ENCODE measurements around the gene DEDD.
A peak's percentile ranks its signal among the peaks of the same experiment; 100 is the strongest.

DEDD gene

DNA sequence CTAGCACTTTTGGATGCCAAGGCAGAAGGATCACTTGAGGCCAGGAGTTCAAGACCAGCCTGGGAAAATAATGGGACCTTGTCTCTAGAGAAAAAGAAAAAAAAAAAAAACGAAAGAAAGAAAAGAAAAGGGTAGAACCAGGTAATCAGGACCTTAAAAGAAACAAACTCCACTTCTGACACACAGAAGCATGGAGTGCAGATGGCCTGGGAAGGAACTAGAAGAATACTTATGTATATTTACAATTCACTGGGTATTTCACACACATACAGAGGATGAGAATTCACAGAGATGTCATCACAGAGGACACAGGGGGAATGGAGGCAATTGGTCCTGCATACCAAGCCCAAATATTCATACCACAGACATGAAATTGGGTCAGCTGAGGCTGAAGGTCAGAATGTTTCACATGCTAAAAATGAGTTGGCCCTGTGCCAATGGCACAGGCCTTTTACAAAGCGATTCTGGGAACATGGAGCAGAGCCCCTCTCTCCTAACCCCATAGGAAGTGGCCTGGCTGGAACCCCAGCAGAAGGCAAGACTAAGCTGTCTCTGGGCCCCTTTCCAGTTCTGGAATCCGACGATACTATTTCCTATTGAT is 40.4 kb upstream of the DEDD start:
- H3K9me3 Mint-ChIP-seq: no peaks in the 10 kb centered on the region
- H3K27me3 Mint-ChIP-seq (ENCODE audit: low read depth): no peaks in the 10 kb centered on the region
- H3K36me3 Mint-ChIP-seq (ENCODE audit: low read depth): peaks cover 49% of the 10 kb centered on the region
- peak overlapping the region in 1 of 3 experiments; percentile 48 for H3K27ac Mint-ChIP-seq
- H3K4me1 Mint-ChIP-seq: peaks cover 45% of the 10 kb centered on the region
- TF ChIP-seq, protein P1, sequence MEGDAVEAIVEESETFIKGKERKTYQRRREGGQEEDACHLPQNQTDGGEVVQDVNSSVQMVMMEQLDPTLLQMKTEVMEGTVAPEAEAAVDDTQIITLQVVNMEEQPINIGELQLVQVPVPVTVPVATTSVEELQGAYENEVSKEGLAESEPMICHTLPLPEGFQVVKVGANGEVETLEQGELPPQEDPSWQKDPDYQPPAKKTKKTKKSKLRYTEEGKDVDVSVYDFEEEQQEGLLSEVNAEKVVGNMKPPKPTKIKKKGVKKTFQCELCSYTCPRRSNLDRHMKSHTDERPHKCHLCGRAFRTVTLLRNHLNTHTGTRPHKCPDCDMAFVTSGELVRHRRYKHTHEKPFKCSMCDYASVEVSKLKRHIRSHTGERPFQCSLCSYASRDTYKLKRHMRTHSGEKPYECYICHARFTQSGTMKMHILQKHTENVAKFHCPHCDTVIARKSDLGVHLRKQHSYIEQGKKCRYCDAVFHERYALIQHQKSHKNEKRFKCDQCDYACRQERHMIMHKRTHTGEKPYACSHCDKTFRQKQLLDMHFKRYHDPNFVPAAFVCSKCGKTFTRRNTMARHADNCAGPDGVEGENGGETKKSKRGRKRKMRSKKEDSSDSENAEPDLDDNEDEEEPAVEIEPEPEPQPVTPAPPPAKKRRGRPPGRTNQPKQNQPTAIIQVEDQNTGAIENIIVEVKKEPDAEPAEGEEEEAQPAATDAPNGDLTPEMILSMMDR (IDR thresholded peaks at IDR 0.05; ENCODE audit: unreplicated experiment in 3 of 3): no peak
- H3K4me3 Mint-ChIP-seq: peak overlapping the region in 1 of 3 experiments; percentile 60

DNA sequence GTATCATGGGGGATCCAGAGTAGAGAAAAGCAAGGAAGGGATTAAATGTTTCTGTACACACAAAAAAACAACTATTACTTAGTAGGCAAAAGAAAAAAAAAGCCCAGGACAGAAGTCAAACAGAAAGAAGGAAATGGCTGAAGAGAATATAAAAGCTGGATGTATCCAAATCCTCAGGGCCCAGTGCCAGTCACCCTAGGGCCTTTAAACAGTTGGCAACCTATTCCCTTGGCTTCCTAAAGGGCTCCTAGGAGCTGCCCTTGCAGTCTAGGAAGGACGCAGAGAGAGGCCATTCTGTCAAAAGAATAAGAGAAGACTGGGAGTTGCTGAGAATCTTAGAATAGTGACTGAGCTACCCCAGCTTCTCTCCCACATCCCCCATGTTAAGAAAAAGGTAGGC is 39.9 kb upstream of the DEDD start:
- Mint-ChIP-seq H3K4me1 (peaks cover 40% of the 10 kb centered on the region), H3K4me3 (peak overlapping the region in 2 of 3 experiments; percentile 45 to 60), H3K9me3 (no peaks in the 10 kb centered on the region), H3K27me3 (ENCODE audit: low read depth) (no peaks in the 10 kb centered on the region), H3K36me3 (ENCODE audit: low read depth) (peaks cover 49% of the 10 kb centered on the region), H3K27ac (no peak overlapping the region)
- TF ChIP-seq, protein P1 (IDR thresholded peaks at IDR 0.05; ENCODE audit: unreplicated experiment in 3 of 3): no peak

DNA sequence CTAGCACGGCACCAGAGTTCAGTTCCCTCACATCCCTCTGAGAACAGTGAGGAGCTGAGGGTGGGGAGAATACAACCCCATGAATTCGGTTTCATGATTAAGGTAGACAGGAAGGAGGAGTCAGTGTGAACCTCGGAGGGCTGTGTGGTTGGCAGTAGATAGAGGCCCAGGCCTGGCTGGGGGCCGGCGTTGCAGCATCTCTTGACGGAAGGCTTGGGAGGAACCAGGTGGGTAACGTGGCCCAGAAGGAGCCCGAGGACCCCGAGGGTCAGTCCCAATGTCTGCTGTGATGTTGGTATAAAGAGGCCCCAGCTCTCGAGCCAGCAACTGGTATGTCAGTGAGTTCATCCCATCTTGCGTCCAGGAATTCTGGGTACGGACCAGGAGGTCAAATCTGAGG is 39.2 kb upstream of the DEDD start:
- H3K4me1 Mint-ChIP-seq: peaks cover 36% of the 10 kb centered on the region
- H3K4me3 Mint-ChIP-seq: no peak overlapping the region
- no peaks in the 10 kb centered on the region for H3K9me3 Mint-ChIP-seq
- H3K27ac Mint-ChIP-seq: no peak overlapping the region
- H3K27me3 Mint-ChIP-seq (ENCODE audit: low read depth): no peaks in the 10 kb centered on the region
- TF ChIP-seq, protein P1 (IDR thresholded peaks at IDR 0.05; ENCODE audit: unreplicated experiment in 3 of 3): no peak
- H3K36me3 Mint-ChIP-seq (ENCODE audit: low read depth): peaks cover 49% of the 10 kb centered on the region

DNA sequence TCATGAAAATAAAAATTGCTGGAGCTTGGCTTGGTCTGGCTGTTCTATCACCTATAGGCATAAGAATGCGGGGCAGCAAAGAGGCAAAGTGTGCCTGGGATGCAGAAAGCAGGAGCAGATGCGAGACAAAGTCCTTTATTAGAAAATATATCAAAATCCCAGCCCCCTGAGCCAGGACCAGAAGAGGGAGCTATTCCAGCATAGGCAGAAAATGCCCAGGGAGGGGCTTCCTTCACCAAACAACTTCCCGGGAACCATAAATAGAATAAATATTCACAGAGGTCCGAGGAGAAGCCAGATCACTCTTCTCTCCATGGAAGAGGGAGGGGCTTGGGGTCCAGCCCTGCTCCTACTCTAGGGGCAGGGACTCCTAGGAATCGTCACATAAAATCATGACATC is 38.7 kb upstream of the DEDD start:
- Mint-ChIP-seq H3K27me3 (ENCODE audit: low read depth) (no peaks in the 10 kb centered on the region), H3K9me3 (no peaks in the 10 kb centered on the region), H3K4me3 (peak overlapping the region in 1 of 3 experiments; percentile 14), H3K4me1 (peaks cover 33% of the 10 kb centered on the region), H3K36me3 (ENCODE audit: low read depth) (peaks cover 49% of the 10 kb centered on the region), H3K27ac (no peak overlapping the region)
- TF ChIP-seq, protein P1 (IDR thresholded peaks at IDR 0.05; ENCODE audit: unreplicated experiment in 3 of 3): no peak

DNA sequence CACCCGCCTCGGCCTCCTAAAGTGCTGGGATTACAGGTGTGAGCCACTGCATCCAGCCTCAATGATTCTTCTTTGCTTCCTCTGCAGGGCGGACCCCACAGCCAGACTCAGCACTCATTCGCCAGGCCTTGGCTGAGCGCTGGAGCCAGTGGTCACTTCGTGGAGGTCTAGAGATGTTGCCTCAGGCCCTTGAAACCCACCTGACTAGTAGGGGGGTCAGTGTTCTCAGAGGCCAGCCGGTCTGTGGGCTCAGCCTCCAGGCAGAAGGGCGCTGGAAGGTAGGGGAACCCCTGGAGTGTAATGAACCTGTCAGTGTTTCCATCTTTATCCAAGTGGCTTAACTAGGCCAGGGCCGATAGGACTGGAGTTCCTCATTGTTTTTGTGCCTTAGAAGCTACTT is 36.4 kb upstream of the DEDD start:
- Mint-ChIP-seq H3K27ac (no peak overlapping the region), H3K9me3 (no peaks in the 10 kb centered on the region), H3K4me3 (peak overlapping the region; percentile 83 to 94 (median 88)), H3K36me3 (ENCODE audit: low read depth) (peaks cover 42% of the 10 kb centered on the region), H3K27me3 (ENCODE audit: low read depth) (no peaks in the 10 kb centered on the region), H3K4me1 (peaks cover 31% of the 10 kb centered on the region)
- TF ChIP-seq, protein P1 (IDR thresholded peaks at IDR 0.05; ENCODE audit: unreplicated experiment in 3 of 3): no peak

Measured in nephron (organoid).